T-helper 1 cell treated with Interleukin-12 subunit alpha and Interleukin-12 subunit beta and Interleukin-4 antibody, amounts not matched to agents 30 ng/mL and 1 ng/mL, for 36 hours (primary cell): Measurements from ENCODE around the gene PRND. TPM values are rescaled to one million over a fixed set of nuclear protein-coding genes. Genes with fewer than 3 reads are reported as not detected.
"Not testable (repeated sequence)": the region's sequence is repeated elsewhere in the genome, so short reads cannot be mapped to it uniquely, and the experiment has no call there.

Experiments used
- intact Hi-C: fragments of 100-400 bp; cut with micrococcal nuclease; formaldehyde crosslinking; loops from one replicate; pipeline ENCODE4 v1.15.1; 2024
- total RNA-seq: library from RNA; stranded (reverse); gene quantifications from 2 replicates; pipeline ENCODE4 v1.2.3, GENCODE V29; 2022

PRND gene, protein sequence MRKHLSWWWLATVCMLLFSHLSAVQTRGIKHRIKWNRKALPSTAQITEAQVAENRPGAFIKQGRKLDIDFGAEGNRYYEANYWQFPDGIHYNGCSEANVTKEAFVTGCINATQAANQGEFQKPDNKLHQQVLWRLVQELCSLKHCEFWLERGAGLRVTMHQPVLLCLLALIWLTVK
- not detected in 2 replicates for total RNA-seq

DNA sequence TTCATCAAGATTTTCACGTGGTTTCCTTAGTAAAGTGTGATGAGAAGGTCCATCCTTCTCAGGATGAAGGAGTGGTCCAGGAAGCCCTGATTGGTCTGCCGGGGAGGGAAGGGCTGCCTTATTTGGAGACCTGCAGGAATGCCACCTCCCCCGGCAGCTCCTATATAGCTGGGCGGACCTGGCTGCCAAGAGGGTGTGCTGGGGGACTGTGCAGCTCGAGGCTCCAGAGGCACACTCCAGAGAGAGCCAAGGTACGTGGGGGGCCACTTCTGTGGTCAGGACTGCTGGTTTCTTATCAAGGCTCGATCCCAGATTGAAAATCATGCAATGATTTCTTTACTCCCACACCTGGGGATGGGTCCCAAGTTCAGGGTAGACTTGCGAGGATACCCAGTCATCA is at the start of gene PRND:
PRND (plus strand) TSS at position 191 of the 400 bp plus-strand sequence. CDS start 2,643 bp downstream, outside the sequence.
- intact Hi-C loops = loop anchor here (5.0 kb wide), 1 partner anchor 614 kb away; no protein-coding TSS in a partner anchor

DNA sequence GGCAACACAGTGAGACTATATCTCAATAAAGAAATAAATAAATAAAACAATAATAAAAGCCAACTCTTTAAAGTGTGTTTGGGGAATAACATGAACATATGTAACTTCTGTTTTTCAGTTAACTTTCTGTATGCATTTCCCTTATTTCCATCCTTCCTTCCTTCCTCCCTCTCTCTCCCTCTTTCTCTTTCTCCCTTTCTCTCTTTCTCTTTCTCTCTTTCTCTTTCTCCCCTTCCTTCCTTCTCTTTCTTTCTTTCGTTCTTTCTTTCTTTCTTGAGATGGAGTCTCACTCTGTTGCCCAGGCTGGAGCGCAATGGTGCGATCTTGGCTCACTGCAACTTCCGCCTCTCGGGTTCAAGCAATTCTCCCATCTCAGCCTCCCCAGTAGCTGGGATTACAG is 48.8 kb upstream of the PRND start:
- intact Hi-C loops = no loop called here

DNA sequence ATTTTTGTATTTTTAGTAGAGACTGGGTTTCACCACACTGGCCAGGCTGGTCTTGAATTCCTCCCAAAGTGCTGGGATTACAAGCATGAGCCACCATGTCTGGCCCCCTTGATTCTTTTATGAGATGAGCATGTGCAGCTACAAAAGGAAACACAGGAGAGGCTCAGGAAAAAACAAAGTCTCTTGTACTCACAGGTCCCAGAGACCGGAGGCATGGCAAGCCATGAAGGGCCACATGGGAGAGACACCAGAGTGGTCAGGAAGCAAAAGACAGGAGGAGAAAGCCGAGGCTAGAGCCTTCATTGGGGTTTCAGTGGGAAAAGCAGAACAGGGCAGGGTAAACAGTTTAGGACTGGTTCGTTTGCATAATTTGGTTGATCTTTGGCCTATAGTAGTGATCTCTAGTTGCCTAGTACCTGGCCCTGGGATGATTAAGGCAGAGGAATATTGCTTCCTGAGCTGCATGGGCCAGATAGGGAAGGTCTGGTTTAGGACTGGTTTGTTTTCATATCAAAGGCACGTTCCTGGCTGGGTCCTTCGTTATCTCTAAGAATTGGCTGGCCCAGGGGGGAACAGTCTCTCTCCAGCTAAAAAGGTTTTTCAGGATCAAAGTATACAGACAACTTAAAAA is 48.2 kb upstream of the PRND start:
- intact Hi-C loops = no loop called here

DNA sequence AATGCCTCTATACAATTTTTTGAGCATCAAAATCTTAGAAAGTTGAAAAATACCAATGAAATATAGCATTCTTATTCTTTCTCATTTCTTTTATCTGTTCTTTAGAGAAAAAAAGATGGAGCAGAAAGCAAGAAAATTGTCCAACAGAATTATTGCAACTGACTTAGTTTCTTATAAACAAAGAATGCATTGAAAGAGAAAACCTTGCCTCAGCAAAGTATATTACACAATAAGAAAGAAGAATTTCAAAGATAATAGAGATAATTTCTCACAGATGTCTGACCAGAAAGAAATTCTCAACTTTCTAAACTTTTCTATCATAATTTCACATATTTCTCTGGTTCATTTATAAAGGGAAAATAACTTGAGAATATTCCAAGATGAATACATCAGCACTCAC is 47.0 kb upstream of the PRND start:
- intact Hi-C loops = no loop called here

DNA sequence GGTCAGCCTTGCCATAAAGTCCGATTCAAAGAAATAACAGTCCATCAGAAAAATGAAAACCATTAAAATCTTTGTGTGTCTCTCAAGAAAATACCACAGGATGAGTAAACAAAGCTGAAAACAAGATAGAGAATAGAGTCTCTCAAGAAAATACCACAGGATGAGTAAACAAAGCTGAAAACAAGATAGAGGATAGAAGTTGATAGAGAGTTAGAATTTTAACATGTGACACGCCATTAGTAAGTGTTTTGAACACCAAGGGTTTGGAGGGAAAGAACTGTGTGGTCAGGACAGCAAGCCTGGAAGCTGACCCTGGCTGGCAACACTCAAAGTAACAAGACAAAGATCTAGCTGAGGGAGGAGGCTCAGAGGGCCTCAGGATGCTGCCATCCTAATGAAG is 43.9 kb upstream of the PRND start:
- intact Hi-C loops = no loop called here

DNA sequence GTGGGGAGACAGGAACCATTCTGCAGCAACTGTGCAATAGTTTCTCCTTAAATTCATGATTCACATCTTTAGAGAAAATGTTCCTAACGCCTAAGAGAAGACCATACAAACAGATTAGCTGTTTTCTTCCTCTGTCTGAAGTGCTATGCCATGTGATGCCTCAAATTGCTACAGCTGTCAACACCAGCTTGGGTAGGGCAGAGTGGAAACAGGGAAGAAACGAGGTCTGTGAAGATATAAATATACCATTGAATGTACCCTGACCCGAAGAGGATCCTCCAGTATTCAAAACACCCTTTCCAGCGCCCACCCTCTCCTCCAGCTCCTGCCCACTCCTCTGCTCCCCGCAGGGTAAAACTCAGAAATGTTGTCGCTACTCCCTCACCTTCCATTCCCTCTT is 40.3 kb upstream of the PRND start:
- intact Hi-C loops = no loop called here

DNA sequence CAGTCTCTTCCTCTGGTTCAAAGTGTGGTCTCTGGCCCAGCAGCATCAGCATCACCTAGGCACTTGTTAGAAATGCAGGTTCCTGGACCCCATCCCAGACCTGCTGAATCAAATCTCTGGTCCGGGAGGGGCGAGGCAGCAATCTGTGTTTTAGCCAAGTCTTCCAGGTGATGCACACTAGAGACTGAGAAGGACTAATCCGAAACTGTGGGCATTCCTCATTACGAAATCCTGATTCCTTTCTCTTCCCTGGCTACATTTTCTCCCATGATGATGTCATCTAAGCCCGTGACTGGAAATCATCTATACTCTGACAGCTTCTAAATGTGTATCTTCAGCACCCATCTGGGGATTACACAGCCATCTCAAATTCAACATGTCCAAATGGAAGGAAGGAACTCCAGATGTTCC is 39.7 kb upstream of the PRND start:
- intact Hi-C loops = no loop called here

DNA sequence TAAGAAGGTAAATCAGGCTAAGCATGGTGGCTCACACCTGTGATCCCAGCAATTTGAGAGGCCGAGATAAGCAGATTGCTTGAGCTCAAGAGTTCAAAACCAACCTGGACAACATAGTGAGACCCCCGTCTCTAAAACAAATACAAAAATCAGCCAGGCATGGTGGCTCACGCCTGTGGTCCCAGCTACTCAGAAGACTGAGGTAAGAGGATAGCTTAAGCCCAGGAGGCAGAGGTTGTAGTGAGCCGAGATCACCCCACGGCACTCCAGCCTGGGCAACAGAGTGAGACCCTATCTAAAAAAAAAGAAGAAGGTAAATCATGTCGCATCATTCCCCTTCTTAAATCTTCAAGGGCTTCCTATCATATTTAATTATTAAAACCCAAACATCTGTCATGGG is 39.0 kb upstream of the PRND start:
- intact Hi-C loops = no loop called here

DNA sequence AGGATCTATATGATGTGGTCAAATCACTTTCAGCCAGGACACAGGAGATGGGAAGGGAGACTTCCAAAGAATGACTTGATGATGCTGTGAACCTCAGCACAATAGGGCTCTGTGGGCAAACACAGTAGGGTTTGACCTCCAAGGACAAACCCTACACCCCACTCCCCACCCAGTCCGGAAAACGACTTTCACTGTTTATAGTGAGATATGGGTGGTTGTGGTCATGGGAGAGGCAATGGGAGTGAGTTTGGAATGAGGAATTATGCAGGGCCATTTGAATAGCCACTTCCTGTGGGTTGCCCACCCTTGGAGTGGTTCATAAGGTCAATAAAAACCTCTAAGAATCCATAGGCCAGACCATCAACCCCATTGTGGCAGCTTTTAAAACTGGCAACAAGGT is 38.4 kb upstream of the PRND start:
- intact Hi-C loops = no loop called here

DNA sequence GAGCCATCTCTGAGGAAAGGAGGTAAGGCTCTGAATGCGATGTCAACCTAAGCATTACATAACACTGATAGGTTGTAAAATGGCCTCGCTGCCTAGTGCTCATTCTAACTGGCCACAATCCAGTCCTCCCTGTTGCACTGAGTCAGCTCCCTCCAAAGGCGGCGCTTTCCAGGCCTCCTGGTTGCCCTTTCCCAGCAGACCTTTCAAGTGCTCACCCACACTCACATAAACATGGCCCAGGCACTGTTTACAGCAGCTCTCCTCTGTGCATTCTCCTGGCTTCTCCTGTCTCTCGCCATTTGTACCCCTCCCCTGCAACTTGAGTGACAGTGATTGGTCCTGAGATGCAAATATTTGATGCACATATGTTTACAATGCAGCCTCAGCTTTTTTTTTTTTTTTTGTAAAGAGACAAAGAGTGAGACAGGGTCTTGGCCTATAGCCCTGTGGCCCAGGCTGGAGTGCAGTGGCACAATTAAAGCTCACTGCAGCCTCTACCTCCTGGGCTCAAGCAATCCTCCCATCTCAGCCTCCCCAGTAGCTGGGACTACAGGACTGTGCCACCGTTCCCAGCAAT is 36.8 kb upstream of the PRND start:
- intact Hi-C loops = no loop called here

DNA sequence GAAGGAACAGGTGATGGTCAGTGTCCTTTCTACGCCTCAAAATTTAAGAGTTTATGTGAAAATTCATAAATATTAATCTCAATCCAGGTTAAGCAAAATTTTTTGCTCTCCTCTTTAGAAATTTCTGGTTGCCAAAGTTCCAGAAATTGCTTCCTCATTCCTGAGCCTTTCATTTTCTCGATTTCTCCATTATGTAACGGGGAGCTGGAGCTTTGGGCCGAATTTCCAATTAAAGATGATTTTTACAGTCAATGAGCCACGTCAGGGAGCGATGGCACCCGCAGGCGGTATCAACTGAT is 35.8 kb upstream of the PRND start:
- intact Hi-C loops = no loop called here

DNA sequence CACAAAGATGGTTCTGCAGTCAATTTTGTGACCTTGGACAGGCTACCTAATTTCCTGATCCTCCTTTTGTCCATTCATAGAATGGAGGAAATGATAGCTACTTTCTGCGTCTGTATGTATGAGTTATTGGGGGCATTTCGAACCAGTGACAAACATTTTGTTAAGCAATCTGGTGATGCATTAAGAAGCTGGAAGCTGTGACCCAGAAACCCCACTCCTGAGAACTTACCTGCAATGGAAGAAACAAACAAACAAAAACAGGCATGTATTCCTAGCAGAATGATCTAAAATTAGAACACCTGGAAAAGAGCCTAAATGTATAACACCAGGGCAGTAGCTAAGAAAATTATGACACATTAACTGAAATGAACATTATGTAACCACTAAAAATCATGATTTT is 33.4 kb upstream of the PRND start:
- intact Hi-C loops = no loop called here

DNA sequence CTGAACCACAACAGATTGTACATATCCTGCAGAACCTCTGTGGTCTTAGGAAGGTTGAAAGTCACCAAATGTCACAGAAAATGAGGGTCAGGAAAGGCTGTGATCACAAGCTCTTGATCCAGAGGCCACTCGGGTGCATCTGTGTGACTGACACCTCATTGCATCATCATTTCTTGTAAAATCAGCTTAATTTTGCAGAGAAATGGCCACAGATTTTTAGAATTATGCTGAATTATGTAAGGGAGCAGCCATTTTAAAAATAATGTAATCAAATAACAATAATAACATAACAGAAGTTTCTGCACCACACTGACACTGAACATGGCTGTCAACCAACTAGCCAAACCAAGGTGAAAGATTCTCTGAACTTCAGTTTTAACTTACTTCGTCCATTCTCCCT is 32.5 kb upstream of the PRND start:
- intact Hi-C loops = no loop called here

DNA sequence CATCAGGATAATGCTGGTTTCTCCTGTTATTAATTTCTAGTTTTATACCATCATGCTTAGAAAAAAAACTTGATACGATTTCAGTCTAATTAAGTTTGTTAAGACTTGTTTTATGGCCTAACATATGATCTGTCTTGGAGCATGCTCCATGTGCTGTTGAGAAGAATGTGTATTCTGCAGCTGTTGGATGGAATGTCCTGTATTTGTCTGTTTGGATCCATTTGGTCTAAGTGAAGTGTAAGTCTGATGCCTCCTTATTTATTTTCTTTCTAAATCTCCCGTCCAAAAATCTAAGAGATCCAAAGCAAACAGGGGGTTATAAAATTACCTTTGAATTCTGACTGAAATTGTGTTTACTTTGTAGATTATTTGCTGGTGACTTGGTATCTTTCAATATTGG is 30.0 kb upstream of the PRND start:
- intact Hi-C loops = no loop called here

DNA sequence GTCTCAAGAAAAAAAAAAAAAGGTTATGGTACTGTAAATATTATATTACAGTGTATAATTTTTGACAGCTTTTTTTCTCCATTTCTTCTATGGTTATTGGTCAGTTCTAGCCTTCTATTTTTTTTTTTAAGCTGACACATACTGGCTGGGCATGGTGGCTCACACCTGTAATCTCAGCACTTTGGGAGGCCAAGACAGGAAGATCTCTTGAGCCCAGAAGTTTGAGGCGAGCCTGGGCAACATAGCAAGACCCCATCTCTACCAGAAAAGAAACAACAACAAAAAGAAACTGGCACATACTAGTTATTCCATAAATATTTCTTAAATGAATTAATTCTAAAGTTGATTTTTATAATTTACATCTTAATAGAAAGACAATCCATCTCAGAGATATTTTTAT is 27.6 kb upstream of the PRND start:
- intact Hi-C loops = no loop called here

DNA sequence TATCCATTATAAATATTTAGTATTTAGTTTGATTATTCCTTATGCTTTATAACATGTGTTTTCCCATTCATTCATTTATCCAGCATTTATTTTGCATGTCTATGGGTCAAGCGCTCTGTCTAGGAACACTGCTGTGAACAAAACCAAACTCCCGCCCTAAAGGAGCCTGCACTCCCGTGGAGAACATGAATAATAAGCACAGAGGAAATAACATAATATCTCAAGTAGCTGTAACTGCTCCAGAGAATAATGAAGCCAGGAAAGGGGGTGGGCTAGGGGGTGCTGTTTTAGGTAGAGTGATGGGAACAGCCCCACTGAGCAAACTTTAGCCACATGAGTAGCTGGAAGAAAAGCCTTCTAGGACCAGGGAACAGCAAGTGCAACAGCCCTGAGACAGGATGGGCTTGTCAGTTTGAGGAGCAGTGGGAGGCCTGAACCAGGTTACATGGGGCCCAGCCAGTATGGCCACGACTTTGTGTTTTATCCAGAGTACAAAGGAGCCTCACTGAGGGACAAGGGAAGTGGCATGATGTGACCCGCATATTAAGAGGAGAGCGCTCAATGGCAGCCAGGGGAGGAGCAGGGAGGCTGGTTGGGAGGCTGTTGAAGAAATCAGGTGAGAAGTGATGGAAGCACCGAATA is 24.4 kb upstream of the PRND start:
- intact Hi-C loops = no loop called here

DNA sequence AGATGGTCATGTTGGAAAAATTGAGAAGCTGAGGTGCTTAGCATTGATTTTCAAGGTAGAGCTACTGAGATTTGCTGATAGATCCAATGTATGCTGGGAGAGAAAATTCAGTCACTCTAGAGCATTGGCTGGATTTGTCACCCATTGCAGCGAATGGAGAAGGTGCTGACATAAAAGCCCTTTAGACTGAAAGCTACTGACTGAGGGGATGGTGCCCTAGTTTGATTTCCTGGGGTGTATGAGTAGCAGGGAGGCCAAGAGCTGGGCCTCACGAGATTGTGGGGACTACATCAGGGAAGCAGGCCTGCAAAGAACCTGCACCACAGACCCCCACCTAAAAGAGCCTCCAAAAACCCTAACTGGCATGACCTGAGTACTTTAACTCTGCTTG is 23.9 kb upstream of the PRND start:
- intact Hi-C loops = no loop called here

DNA sequence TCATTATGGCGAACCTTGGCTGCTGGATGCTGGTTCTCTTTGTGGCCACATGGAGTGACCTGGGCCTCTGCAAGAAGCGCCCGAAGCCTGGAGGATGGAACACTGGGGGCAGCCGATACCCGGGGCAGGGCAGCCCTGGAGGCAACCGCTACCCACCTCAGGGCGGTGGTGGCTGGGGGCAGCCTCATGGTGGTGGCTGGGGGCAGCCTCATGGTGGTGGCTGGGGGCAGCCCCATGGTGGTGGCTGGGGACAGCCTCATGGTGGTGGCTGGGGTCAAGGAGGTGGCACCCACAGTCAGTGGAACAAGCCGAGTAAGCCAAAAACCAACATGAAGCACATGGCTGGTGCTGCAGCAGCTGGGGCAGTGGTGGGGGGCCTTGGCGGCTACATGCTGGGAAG is 22.5 kb upstream of the PRND start:
- intact Hi-C loops = no loop called here

DNA sequence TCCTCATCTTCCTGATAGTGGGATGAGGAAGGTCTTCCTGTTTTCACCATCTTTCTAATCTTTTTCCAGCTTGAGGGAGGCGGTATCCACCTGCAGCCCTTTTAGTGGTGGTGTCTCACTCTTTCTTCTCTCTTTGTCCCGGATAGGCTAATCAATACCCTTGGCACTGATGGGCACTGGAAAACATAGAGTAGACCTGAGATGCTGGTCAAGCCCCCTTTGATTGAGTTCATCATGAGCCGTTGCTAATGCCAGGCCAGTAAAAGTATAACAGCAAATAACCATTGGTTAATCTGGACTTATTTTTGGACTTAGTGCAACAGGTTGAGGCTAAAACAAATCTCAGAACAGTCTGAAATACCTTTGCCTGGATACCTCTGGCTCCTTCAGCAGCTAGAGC is 21.8 kb upstream of the PRND start:
- intact Hi-C loops = no loop called here

DNA sequence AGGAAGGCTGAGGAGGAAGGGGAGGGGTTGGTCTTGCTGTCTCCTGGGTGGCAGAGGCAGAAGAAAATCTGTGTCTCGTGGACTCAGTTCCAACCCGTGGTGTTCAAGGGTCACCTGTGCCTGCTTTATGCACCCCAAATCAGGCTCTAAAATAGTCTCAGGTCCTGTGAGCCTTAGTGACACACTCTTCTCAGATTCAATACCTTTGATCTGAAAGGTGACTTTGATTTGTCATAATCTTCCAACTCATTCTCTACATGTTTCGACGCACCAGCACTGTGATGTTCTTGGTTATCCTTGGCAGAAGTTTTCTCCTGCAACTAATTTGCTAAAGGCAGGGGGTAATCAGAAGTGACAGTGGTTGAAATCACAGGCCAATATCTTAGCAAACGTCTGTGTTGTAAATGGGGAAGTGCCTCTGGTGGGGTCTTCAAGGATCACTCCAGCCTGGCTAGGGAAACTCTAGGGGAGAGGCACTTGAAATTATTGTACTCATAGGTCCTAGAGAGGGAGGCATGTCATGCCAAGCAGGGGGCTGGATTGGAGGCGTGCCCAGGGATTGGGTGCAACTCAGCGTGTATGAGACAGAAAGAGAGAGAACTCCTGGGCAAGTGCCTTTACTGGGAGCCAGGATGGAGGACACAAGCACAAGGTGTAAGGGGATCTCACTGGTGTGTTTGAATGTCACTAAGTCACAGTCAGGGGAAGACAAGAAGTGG is 19.0 kb upstream of the PRND start:
- intact Hi-C loops = no loop called here

DNA sequence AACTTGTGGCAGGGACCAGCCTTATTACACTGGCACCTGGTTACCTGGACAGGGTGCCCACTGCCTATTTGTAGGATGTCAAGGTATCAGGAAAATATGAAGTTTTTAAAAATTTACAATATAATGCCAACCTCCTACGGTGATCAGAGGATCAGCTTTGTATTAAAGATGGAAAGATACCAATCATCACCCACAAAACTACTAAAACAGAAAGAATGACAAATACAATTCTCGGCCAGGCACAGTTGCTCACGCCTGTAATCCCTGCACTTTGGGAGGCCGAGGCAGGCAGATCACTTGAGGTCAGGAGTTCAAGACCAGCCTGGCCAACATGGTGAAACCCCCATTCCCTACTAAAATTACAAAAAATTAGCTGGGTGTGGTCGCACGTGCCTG is 18.4 kb upstream of the PRND start:
- intact Hi-C loops = no loop called here

DNA sequence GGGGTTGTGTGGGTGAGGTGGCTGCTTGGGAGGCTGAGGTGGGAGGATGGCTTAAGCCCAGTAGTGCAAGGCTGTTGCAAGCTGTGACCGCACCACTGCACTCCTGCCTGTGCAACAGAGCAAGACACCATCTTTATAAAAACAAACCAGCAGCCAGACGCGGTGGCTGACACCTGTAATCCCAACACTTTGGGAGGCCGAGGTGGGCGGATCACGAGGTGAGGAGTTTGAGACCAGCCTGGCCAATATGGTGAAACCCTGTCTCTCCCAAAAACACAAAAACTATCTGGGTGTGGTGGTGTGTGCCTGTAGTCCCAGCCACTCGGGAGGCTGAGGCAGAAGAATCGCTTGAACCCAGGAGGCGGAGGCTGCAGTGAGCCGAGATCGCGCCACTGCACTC is 14.8 kb upstream of the PRND start:
- intact Hi-C loops = not testable (repeated sequence)
